Erythroblast (primary cell): Measurements from ENCODE around the gene NDE1.

ENCODE experiments used
- GATA1 ChIP-seq: IDR thresholded peaks from 2 replicates; pipeline ENCODE4 v1.6.1; 2011; ENCODE audit warnings: low read depth, mild to moderate bottlenecking, control low read depth, low read length, moderate library complexity
- POLR2A ChIP-seq: IDR thresholded peaks from 2 replicates; pipeline ENCODE4 v1.6.1; 2011; ENCODE audit warnings: mild to moderate bottlenecking, low read length

GRCh38 chr16:15643946-15644250 lies 6.1 kb upstream of the NDE1 start:
- TF ChIP-seq POLR2A: no peak
- no peak for TF ChIP-seq GATA1
